Measurements from ENCODE around the gene LRRC36.

The LRRC36 gene

DNA sequence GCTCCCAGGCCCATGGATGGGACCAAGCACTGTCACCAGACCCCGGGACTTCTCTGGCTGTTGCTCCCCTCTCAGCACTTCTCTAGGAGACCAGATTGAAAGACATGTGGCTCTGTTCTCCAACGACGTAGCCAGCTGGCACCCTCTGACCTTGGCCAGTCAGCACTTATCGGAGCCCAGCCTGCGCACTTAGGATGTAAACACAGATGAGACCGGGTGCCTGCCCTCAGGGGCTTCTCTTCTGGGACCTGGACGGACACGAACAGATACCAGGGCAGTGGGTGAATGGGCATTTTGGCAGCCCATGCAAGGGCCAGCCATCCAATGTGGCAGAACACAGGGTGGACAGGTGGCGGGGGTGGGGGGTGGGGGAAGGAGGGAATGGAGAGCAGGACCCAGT, 83.0 kb downstream of the LRRC36 start:
- TF ChIP-seq KLF8 (tag by site-specific recombination; IDR thresholded peaks at IDR 0.05) (no peak), OSR2 (tag by site-specific recombination; IDR thresholded peaks at IDR 0.05) (no peak), ZNF670 (tag by site-specific recombination; IDR thresholded peaks at IDR 0.05; ENCODE audit: low read depth) (no peak), SP7 (tag by site-specific recombination; IDR thresholded peaks at IDR 0.05) (no peak), SETDB1 (IDR thresholded peaks at IDR 0.05; ENCODE audit: insufficient read length, low read length) (no peak), ZNF324 (tag by site-specific recombination; IDR thresholded peaks at IDR 0.05) (no peak), ZNF530 (tag by site-specific recombination; IDR thresholded peaks at IDR 0.05; ENCODE audit: low read depth) (no peak), ZSCAN16 (tag by site-specific recombination; IDR thresholded peaks at IDR 0.05) (no peak), REPIN1 (tag by site-specific recombination; IDR thresholded peaks at IDR 0.05; ENCODE audit: low read depth) (no peak), ZNF404 (tag by site-specific recombination; IDR thresholded peaks at IDR 0.05) (no peak), ZNF777 (tag by site-specific recombination; IDR thresholded peaks at IDR 0.05; ENCODE audit: borderline replicate concordance) (no peak), ZEB2 (tag by site-specific recombination; IDR thresholded peaks at IDR 0.05) (no peak), MYNN (tag by site-specific recombination; IDR thresholded peaks at IDR 0.05; ENCODE audit: borderline replicate concordance) (no peak)
- TF ChIP-seq, protein P1, sequence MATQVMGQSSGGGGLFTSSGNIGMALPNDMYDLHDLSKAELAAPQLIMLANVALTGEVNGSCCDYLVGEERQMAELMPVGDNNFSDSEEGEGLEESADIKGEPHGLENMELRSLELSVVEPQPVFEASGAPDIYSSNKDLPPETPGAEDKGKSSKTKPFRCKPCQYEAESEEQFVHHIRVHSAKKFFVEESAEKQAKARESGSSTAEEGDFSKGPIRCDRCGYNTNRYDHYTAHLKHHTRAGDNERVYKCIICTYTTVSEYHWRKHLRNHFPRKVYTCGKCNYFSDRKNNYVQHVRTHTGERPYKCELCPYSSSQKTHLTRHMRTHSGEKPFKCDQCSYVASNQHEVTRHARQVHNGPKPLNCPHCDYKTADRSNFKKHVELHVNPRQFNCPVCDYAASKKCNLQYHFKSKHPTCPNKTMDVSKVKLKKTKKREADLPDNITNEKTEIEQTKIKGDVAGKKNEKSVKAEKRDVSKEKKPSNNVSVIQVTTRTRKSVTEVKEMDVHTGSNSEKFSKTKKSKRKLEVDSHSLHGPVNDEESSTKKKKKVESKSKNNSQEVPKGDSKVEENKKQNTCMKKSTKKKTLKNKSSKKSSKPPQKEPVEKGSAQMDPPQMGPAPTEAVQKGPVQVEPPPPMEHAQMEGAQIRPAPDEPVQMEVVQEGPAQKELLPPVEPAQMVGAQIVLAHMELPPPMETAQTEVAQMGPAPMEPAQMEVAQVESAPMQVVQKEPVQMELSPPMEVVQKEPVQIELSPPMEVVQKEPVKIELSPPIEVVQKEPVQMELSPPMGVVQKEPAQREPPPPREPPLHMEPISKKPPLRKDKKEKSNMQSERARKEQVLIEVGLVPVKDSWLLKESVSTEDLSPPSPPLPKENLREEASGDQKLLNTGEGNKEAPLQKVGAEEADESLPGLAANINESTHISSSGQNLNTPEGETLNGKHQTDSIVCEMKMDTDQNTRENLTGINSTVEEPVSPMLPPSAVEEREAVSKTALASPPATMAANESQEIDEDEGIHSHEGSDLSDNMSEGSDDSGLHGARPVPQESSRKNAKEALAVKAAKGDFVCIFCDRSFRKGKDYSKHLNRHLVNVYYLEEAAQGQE (tag by site-specific recombination; IDR thresholded peaks at IDR 0.05) = no peak
- TF ChIP-seq, protein P2, sequence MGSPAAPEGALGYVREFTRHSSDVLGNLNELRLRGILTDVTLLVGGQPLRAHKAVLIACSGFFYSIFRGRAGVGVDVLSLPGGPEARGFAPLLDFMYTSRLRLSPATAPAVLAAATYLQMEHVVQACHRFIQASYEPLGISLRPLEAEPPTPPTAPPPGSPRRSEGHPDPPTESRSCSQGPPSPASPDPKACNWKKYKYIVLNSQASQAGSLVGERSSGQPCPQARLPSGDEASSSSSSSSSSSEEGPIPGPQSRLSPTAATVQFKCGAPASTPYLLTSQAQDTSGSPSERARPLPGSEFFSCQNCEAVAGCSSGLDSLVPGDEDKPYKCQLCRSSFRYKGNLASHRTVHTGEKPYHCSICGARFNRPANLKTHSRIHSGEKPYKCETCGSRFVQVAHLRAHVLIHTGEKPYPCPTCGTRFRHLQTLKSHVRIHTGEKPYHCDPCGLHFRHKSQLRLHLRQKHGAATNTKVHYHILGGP (tag by site-specific recombination; IDR thresholded peaks at IDR 0.05) = no peak
- Histone ChIP-seq H3K4me1 (ENCODE audit: control insufficient read depth, insufficient read depth, low read length) (peaks cover 3% of the 10 kb centered on the region; the same call in 1 of the 2 replicates), H3K9me3 (ENCODE audit: control insufficient read depth, insufficient read depth, low read depth, low read length) (no peaks in the 10 kb centered on the region), H3K27ac (ENCODE audit: extremely low read depth, low read depth, low read length) (no peak overlapping the region), H3K36me3 (ENCODE audit: control insufficient read depth in 2 of 2, insufficient read depth in 1 of 2, low read length in 2 of 2) (no peaks in the 10 kb centered on the region), H3K4me3 (ENCODE audit: low read depth, low read length) (no peak overlapping the region)
- ChIA-PET POLR2A (no interaction called here), CTCF (no interaction called here)

DNA sequence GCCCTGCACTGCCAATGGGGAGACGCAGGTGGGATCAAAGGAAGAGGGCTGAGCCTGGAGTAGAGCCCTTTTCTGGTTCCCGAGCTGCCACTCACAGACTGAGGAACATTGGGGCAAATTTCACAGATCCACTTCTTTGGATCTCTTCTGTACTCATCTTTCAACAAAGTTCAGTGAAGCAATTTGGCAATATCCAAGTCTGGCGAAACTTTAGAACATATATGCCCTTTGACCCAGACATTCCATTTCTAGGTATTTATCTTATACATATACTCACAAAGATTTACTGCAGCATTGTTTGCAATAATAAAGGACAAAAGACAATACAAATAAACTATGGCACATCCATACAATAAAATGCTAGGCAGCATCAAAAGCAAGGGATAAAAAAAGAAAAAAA, 84.7 kb downstream of the LRRC36 start:
- CTCF ChIA-PET = interaction anchor here (1.1 to 1.3 kb wide), 2 partner anchors 8 to 16 kb away, joined by 3 to 4 read pairs; no protein-coding TSS in a partner anchor
- TF ChIP-seq ZIC2 (tag by site-specific recombination; IDR thresholded peaks at IDR 0.05) (no peak), REPIN1 (tag by site-specific recombination; IDR thresholded peaks at IDR 0.05; ENCODE audit: low read depth) (no peak), ZBTB8A (tag by site-specific recombination; IDR thresholded peaks at IDR 0.05) (no peak)
- TF ChIP-seq, protein P3, sequence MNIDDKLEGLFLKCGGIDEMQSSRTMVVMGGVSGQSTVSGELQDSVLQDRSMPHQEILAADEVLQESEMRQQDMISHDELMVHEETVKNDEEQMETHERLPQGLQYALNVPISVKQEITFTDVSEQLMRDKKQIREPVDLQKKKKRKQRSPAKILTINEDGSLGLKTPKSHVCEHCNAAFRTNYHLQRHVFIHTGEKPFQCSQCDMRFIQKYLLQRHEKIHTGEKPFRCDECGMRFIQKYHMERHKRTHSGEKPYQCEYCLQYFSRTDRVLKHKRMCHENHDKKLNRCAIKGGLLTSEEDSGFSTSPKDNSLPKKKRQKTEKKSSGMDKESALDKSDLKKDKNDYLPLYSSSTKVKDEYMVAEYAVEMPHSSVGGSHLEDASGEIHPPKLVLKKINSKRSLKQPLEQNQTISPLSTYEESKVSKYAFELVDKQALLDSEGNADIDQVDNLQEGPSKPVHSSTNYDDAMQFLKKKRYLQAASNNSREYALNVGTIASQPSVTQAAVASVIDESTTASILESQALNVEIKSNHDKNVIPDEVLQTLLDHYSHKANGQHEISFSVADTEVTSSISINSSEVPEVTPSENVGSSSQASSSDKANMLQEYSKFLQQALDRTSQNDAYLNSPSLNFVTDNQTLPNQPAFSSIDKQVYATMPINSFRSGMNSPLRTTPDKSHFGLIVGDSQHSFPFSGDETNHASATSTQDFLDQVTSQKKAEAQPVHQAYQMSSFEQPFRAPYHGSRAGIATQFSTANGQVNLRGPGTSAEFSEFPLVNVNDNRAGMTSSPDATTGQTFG (tag by site-specific recombination; IDR thresholded peaks at IDR 0.05; ENCODE audit: borderline replicate concordance) = no peak
- H3K36me3 ChIP-seq (ENCODE audit: control insufficient read depth in 2 of 2, insufficient read depth in 1 of 2, low read length in 2 of 2) = no peaks in the 10 kb centered on the region

More for the DNA sequence above, 84.7 kb downstream of the LRRC36 start:
- Histone ChIP-seq H3K4me3 (ENCODE audit: low read depth, low read length) (no peak overlapping the region), H3K27ac (ENCODE audit: extremely low read depth, low read depth, low read length) (no peak overlapping the region), H3K4me1 (ENCODE audit: control insufficient read depth, insufficient read depth, low read length) (peaks cover 3% of the 10 kb centered on the region; the same call in 1 of the 2 replicates), H3K9me3 (ENCODE audit: control insufficient read depth, insufficient read depth, low read depth, low read length) (no peaks in the 10 kb centered on the region)
- POLR2A ChIA-PET = interaction anchor here (0.8 kb wide), 1 partner anchor 248 kb away, joined by 4 read pairs; no protein-coding TSS in a partner anchor
